ENCODE measurements around the gene PLOD2.

DNA sequence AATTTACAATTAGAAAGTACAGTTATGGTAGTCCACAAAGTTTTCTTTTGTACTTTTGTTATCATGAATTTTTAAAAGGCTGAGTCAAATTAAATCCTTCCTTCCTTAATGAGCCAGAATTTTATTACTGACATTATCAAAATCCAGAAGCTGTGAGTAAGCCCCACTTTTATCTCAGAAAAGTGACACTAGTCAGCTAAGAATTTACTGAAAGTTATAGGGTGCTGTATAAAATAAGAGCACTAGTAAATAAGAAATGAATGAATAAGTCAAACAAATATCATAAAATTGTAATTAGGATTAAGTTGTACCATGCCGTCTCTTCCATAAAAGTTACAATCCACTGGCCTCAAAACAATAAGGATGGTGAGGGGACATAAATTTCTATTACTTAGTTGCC, 15.3 kb downstream of the PLOD2 start:
- TF ChIP-seq, protein P1, sequence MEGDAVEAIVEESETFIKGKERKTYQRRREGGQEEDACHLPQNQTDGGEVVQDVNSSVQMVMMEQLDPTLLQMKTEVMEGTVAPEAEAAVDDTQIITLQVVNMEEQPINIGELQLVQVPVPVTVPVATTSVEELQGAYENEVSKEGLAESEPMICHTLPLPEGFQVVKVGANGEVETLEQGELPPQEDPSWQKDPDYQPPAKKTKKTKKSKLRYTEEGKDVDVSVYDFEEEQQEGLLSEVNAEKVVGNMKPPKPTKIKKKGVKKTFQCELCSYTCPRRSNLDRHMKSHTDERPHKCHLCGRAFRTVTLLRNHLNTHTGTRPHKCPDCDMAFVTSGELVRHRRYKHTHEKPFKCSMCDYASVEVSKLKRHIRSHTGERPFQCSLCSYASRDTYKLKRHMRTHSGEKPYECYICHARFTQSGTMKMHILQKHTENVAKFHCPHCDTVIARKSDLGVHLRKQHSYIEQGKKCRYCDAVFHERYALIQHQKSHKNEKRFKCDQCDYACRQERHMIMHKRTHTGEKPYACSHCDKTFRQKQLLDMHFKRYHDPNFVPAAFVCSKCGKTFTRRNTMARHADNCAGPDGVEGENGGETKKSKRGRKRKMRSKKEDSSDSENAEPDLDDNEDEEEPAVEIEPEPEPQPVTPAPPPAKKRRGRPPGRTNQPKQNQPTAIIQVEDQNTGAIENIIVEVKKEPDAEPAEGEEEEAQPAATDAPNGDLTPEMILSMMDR (IDR thresholded peaks at IDR 0.05; ENCODE audit: control extremely low read depth in 1 of 3, insufficient read depth in 1 of 3, low read depth in 1 of 3, low read length in 3 of 3): no peak
- TF ChIP-seq NRF1 (IDR thresholded peaks at IDR 0.05; ENCODE audit: low read depth, low read length): no peak
- TF ChIP-seq EGR1 (IDR thresholded peaks at IDR 0.05; ENCODE audit: borderline replicate concordance, low read depth, low read length): no peak
- TF ChIP-seq EZH2 (IDR thresholded peaks at IDR 0.05; ENCODE audit: low read depth, low read length, severe bottlenecking): no peak
- no peak for TF ChIP-seq SP2 (IDR thresholded peaks at IDR 0.05; ENCODE audit: low read length)
- no peak for TF ChIP-seq POLR2AphosphoS5 (IDR thresholded peaks at IDR 0.05; ENCODE audit: low read depth, low read length)
- TF ChIP-seq CREB1 (IDR thresholded peaks at IDR 0.05): no peak

Data from H1 (cell line).